GM19035 (cell line): ENCODE measurements around the gene TAF1B.
A peak's percentile ranks its signal among the peaks of the same experiment; 100 is the strongest.
"Not testable (repeated sequence)": the region's sequence is repeated elsewhere in the genome, so short reads cannot be mapped to it uniquely, and the experiment has no call there.

Source experiments
- ATAC-seq: cut with Tn5 transposase; IDR thresholded peaks from one replicate; pipeline ENCODE4 v1.9.1; 2021; ENCODE audit not compliant: unreplicated experiment

TAF1B gene

DNA sequence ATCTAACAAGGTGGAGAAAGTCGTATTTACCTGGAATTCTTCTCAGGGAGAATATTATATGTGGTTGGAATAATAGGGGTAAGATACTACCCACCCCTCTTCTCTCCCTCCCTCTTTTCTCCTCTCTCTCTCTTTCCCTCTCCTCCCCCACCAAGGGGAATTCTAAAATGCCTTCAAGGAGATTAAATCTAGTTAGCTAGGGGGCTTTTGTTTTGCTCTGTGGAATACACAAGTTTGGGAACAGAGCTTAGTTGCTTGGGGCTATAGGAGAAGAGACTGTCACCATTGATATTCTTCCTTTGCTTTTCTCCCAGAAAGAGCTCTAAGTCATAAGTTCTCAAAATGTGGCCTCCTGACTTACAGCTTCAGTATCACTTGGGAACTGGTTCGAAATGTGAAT lies 34.5 kb downstream of the TAF1B start:
- ATAC-seq: no peak

DNA sequence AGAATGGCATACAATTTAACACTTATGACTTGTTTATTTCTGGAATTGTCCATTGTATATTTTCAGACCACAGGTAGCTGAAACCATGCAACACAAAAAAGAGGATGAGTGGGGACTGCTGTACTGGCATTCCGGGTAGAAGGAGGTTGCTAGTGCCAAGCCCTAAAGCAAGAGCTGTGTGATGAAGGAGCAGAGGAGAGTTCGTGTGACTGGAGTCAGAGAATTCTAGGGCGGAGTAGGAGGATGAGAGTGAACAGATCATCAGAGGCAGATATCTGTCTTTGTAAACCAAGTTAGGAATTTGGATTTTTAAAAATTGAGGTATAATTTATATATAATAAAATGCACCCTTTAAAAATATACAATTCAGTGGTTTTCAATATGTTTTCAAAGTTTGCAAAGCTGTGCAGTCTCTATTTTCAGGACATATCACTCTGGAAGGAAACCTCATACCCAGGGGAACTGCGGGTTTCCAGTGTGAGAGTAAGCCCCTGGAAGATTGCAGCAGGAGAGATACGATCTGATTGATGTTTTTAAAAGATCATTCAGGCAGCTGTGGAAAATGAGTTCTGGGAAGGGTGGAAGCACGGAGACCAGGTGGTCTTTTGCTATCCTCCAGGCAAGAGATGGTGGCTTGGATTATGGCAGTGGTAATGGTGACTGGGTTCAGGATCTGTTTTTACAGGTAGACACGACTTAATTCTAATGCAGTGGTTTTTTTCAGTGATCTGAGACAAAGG lies 36.4 kb downstream of the TAF1B start:
- ATAC-seq: no peak

DNA sequence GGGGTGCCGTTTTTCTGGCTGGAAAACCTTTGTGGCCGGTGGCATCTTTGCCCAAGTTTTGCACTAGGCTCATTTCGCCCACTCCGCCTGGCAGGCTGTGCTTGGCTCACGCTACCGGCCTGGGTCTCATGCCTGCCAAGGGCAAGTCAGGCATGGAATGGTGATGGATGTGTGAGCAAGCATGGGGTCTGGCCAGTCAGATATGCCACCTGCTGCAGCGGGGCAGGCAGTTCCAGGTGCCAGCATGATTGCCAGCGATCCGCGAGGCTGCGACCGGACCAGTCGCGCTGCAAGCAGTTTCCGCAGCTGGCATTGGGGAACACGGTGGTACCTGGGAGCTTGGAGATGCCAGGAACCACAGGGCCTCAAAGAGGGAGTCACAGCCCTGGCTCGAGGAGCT lies 40.6 kb downstream of the TAF1B start:
- ATAC-seq: no peak

DNA sequence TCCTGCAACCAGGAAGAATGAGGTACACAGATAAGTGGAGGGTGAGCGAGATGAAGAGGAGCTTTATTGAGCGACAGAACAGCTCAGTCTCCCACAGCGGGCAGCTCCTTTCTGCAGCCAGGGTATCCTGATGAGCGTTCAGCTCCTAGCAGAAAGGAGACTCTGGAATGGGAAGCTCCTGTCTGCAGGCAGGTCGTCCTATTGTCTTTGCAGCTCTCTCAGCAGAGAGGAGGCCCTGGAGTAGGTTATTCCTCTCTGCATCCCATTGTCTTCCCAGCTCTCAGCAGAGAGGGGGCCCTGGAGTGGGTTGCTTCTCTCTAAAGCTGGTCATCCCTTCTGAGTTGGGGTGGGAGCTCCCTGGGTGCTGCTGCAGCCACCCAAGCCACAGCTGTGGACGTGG lies 41.2 kb downstream of the TAF1B start:
- no peak for ATAC-seq

GRCh38 chr2:9885036-9885684 lies 41.9 kb downstream of the TAF1B start:
- no peak for ATAC-seq

- ATAC-seq: no peak
Observed at GRCh38 chr2:9887513-9887912, 44.2 kb downstream of the TAF1B start.

- ATAC-seq: no peak
Observed at GRCh38 chr2:9889812-9890261, 46.6 kb downstream of the TAF1B start.

DNA sequence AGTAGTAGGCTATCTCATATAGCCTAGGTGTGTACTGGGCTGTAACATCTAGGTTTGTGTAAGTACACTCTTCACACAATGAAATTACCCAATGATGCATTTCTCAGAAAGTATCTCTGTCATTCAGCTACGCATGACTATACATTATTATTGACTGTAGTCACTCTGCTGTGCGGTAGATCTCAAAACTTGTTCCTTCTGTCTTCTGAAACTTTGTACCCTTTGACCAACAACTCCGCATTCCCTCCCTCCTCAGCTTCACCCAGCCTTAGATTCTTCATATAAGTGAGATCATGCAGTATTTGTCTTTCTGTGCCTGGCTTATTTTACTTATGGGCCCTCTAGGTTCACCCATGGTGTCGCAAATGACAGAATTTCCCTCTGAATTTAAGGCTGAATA lies 49.0 kb downstream of the TAF1B start:
- ATAC-seq: no peak

DNA sequence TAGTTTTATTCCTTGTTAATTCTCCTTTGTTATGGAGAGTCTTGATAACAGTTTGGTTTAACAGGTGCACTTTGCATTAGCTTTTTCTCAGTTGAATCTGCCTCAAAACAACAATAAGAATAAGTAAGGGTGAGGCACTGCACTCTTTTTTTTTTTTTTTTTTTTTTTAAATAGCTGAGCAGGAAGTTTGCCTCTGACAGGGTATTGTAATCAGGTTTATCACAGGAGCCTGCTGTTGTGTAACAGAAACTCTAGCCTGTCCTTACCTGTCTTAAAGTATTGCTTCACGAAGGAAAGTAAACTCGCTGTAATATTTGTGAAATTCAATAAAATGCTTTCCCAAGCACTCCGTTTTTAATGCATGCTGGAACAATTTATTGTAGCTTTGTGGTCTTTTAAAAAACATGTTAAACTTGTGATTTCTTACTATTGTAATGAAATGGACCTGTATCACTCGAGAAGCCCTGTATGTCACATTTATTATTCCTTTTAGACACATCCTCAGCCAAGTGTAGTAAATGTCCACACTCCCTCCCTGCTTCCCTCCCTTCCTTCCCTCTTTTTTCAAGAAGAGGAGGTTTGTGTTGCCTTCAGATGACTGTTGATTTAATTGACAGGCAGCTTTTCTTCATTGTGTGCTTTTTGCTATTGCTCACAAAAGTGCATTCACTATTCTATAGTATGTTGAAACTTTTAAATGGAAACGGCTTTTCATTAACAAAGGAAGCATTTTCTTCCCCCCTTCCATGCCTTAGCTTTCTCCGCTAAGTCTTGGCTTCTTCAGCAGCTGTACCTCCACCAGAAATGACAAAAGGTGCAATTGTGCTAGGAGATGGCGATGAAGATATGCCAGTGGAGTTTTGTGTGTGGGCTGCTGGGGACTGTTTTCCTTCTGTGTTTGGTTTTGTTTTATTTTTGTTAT lies 52.7 kb downstream of the TAF1B start:
- ATAC-seq: no peak

DNA sequence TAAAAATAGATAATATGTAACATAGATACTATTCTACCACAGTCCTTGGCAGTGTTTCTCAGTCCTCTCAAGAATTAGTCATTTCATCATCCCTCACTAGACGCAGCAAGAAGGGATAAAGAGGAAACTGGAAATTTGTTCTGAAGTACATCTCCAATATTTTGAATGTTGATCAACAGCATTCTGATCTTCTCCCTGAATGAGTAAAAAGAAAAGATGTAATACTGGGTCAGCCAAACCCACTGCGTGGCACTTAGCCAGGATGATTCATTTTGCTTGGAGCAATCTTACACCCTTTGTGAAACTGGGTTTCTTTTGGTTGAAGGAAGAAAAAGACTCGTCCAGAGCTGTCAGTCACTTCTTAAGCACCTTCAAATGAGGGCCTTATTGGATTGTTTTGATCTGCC lies 54.1 kb downstream of the TAF1B start:
- ATAC-seq: no peak

GRCh38 chr2:9897846-9898245 lies 54.6 kb downstream of the TAF1B start:
- ATAC-seq: no peak

DNA sequence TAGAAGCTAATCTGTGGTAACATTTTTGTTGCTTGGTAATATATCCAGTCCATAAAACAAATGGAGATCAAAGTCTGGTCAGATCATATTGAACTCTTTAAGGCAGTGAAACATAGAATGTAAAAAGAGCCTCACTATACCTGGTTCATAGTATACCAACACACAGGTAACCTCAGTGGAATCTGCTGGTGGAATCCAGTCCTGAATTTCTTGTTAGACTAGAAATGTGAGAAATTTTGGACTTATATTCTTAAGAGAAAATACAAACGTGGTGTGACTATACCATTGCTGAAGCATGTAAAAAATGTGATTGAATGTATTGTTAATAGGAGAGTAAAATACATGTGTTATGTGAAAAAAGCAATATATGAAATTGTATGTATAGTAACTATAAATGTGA lies 62.1 kb downstream of the TAF1B start:
- no peak for ATAC-seq

- ATAC-seq: no peak
Observed at GRCh38 chr2:9907402-9907801, 64.1 kb downstream of the TAF1B start.

- ATAC-seq: no peak
Observed at GRCh38 chr2:9908639-9909038, 65.4 kb downstream of the TAF1B start.

GRCh38 chr2:9909106-9909505 lies 65.8 kb downstream of the TAF1B start:
- no peak for ATAC-seq

- ATAC-seq: no peak
Observed at GRCh38 chr2:9910699-9911098, 67.4 kb downstream of the TAF1B start.

- ATAC-seq: no peak
Observed at GRCh38 chr2:9912468-9912867, 69.2 kb downstream of the TAF1B start.

DNA sequence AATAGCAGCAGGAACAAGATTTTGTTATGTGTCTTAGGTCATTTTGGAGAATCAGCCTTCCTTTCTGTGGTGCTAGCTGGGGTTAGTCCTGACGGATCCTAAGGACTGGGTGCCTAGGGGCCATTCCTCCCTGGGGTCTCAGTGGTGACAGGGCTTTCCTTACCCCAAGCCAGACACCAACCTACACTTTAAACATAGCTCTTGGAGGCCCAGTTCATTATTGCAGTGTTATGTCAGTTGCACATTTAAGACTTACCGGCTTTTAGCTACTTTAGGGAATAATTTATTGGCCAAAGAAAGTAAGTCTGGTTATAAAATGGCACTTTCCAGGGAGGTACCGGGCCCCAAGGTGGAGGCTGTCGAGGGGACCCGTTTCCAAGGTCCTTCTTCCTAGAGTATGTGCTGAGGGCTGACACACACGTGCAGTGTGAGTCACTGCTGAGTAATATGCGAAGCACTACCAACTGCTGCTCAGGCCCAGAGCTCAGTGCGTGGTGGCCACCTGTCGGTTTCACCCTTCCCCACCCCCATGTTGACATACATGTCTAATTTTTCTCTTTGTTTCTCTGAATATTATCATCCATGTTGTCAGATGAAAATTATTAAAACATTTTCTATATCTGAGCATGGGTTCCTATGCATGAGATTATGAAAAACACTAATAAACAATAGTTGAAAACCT lies 71.3 kb downstream of the TAF1B start:
- ATAC-seq: peak; percentile 97

GRCh38 chr2:9918275-9918674 lies 75.0 kb downstream of the TAF1B start:
- ATAC-seq: no peak

DNA sequence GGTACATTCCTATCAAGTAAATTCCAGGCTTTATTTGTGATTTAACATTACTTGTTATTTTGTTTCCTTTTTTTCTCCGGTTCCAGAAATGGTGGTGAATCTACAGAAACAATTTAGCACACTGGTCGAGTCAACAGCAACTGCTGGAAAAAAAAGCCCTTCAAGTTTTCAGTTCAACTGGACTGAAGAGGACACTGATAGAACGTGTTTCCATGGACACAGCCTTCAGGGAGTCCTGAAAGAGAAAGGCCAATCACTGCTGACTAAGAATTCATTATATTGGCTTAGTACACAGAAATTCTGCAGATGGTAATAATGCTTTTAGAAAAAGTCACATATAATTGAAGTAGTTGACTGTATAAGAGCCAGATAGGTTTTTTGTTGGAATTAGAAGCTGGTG lies 76.2 kb downstream of the TAF1B start:
- no peak for ATAC-seq

GRCh38 chr2:9927020-9927419 lies 83.7 kb downstream of the TAF1B start:
- not testable (repeated sequence) for ATAC-seq
